ENCODE results near the gene MPP2.

- TF ChIP-seq EP300 (IDR thresholded peaks at IDR 0.05) (no peak), CTCF (IDR thresholded peaks at IDR 0.05) (no peak)
Observed at GRCh38 chr17:43935926-43936261, 28.6 kb upstream of the MPP2 start.

Measured in stomach (tissue), 4 donors.